ENCODE data around the gene CTNNA2. TPM values are rescaled to one million over a fixed set of nuclear protein-coding genes. Genes with fewer than 3 reads are reported as not detected.

Gene CTNNA2
- total and polyA plus RNA-seq, 2 of the 8 experiments (the other 6 are each of a cell fraction or from before 2014, with no cell fraction given): 3.9 to 9.0 TPM

- Histone ChIP-seq H4K5ac (ENCODE audit: insufficient read length, low read depth, low read length) (no peak overlapping the region), H3K4ac (replicated peaks; ENCODE audit: insufficient read length, low read depth, low read length) (no peak overlapping the region), H2BK5ac (ENCODE audit: low read depth, low read length) (no peak overlapping the region), H3K27ac (ENCODE audit: low read depth, low read length) (no peak overlapping the region), H3K9me3 (ENCODE audit: insufficient read depth in 2 of 2, low read depth in 1 of 2, low read length in 1 of 2) (no peaks in the 10 kb centered on the region), H2BK120ac (replicated peaks; ENCODE audit: low read depth, low read length) (no peak overlapping the region), H4K8ac (ENCODE audit: extremely low read depth, insufficient read depth, low read length) (no peak overlapping the region; the same call in 1 of the 2 replicates), H3K14ac (ENCODE audit: insufficient read length) (no peak overlapping the region), H3K36me3 (ENCODE audit: control insufficient read depth in 2 of 4, insufficient read depth in 4 of 4, low read length in 3 of 4) (no peaks in the 10 kb centered on the region), H4K91ac (replicated peaks; ENCODE audit: insufficient read length, low read length) (no peak overlapping the region), H3K18ac (ENCODE audit: extremely low read depth, low read length) (no peak overlapping the region), H2AK5ac (ENCODE audit: low read depth, low read length) (no peak overlapping the region), H4K20me1 (replicated peaks in 1 of 2; ENCODE audit: control insufficient read depth in 1 of 2, insufficient read depth in 2 of 2, low read length in 2 of 2) (no peaks in the 10 kb centered on the region), H3K23ac (ENCODE audit: insufficient read length) (no peak overlapping the region), H3K79me1 (ENCODE audit: low read depth, low read length) (no peaks in the 10 kb centered on the region), H2BK20ac (ENCODE audit: low read length) (no peak overlapping the region), H3K23me2 (ENCODE audit: low read depth, low read length) (no peaks in the 10 kb centered on the region), H3K56ac (replicated peaks; ENCODE audit: insufficient read length, low read depth, low read length) (no peak overlapping the region), H3K4me2 (ENCODE audit: insufficient read depth in 1 of 2, low read depth in 2 of 2, low read length in 2 of 2) (no peak overlapping the region), H3K9ac (replicated peaks in 1 of 4; ENCODE audit: extremely low read depth in 1 of 4, low read depth in 3 of 4, low read length in 3 of 4) (no peak overlapping the region), H3K4me3 (ENCODE audit: extremely low read depth in 1 of 4, insufficient read depth in 2 of 4, low read depth in 3 of 4, low read length in 4 of 4) (no peak overlapping the region), H2AFZ (ENCODE audit: low read length) (no peak overlapping the region), H3K4me1 (replicated peaks in 1 of 4; ENCODE audit: control insufficient read depth in 3 of 4, insufficient read depth in 4 of 4, low read length in 3 of 4) (no peaks in the 10 kb centered on the region; a peak in 1 of 7 replicates), H3K27me3 (replicated peaks in 1 of 4; ENCODE audit: control insufficient read depth in 3 of 4, extremely low read depth in 1 of 4, insufficient read depth in 3 of 4, low read length in 3 of 4) (no peaks in the 10 kb centered on the region), H3K79me2 (ENCODE audit: control insufficient read depth in 1 of 2, insufficient read depth in 2 of 2, low read length in 2 of 2) (no peaks in the 10 kb centered on the region), H2BK12ac (ENCODE audit: low read depth, low read length) (no peak overlapping the region), H2BK15ac (ENCODE audit: low read length) (no peak overlapping the region)
- 97% methylated on average over 3 of the region's 3 CpGs; no CpG with 5 or more reads in 1 of the 2 experiments for WGBS, 2 experiments (ENCODE audit: extremely low coverage in 1 of 2, insufficient coverage in 1 of 2, insufficient read length in 1 of 2, insufficient replicate concordance in 2 of 2, low coverage in 1 of 2, low lambda C conversion rate in 2 of 2, missing lambda C conversion rate in 1 of 2)
- FAIRE-seq (no peak), DNase-seq (ENCODE audit: low read depth in 1 of 2, low spot score in 2 of 2) (no peak)
- ChIA-PET CTCF (ENCODE audit: partially characterized antibody) (interaction anchor here (1.3 kb wide), 1 partner anchor 63 kb away, joined by 3 read pairs; no protein-coding TSS in a partner anchor), POLR2A (ENCODE audit: partially characterized antibody) (no interaction called here)
- TF ChIP-seq TAF7 (optimal IDR thresholded peaks at IDR 0.05; ENCODE audit: borderline replicate concordance, low read depth, low read length) (no peak), EZH2 (IDR thresholded peaks at IDR 0.05; ENCODE audit: low read depth, low read length, severe bottlenecking) (no peak), RFX5 (IDR thresholded peaks at IDR 0.05; ENCODE audit: borderline replicate concordance, low read depth, low read length) (no peak), POLR2AphosphoS5 (IDR thresholded peaks at IDR 0.05; ENCODE audit: low read depth, low read length) (no peak), PHF8 (conservative IDR thresholded peaks at IDR 0.05; ENCODE audit: low read depth, low read length) (no peak), KDM5A (IDR thresholded peaks at IDR 0.05; ENCODE audit: low read length) (no peak), KDM1A (IDR thresholded peaks at IDR 0.05; ENCODE audit: borderline replicate concordance, low read length) (no peak), GABPA (IDR thresholded peaks at IDR 0.05; ENCODE audit: borderline replicate concordance, insufficient read depth, low read length) (no peak), SIX5 (IDR thresholded peaks at IDR 0.05; ENCODE audit: low read depth, low read length) (no peak), SIN3A (conservative IDR thresholded peaks at IDR 0.05 in 1 of 2, IDR thresholded peaks at IDR 0.05 in 1 of 2; ENCODE audit: low read depth in 1 of 2, low read length in 2 of 2) (no peak), RAD21 (IDR thresholded peaks at IDR 0.05 in 1 of 2, conservative IDR thresholded peaks at IDR 0.05 in 1 of 2; ENCODE audit: low read depth in 2 of 2, low read length in 2 of 2) (no peak), RBBP5 (IDR thresholded peaks at IDR 0.05; ENCODE audit: borderline replicate concordance, low read depth, low read length) (no peak), EP300 (IDR thresholded peaks at IDR 0.05; ENCODE audit: borderline replicate concordance in 1 of 2, low read depth in 2 of 2, low read length in 2 of 2) (no peak), YY1 (IDR thresholded peaks at IDR 0.05; ENCODE audit: low read depth, low read length) (no peak)
These were observed 638.8 kb downstream of the CTNNA2 start for GRCh38 chr2:80151651-80152050.

All from H1 (cell line).